Measurements from ENCODE around the gene EPHB4.
"Not testable (repeated sequence)": the region's sequence is repeated elsewhere in the genome, so short reads cannot be mapped to it uniquely, and the experiment has no call there.

The EPHB4 gene

DNA sequence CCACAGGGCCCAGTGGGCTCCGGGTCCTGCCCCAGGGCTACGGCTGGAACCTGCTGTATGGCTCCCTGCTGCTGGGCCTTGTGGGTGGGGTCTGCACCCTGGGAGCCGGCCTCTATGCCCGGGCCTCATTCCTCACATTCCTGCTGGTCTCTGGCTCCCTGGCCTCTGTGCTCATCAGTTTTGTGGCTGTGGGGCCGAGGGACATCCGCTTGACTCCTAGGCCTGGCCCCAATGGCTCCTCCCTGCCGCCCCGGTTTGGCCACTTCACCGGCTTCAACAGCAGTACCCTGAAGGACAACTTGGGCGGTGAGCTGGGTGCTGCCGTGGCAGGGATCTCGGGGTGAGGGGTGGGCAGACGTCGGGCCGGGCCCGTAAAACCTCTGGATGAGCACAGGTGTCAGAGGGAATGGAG, 29.6 kb upstream of the EPHB4 start:
- H2AFZ ChIP-seq (ENCODE audit: low read length): no peak overlapping the region
- H3F3A ChIP-seq (ENCODE audit: insufficient read depth, low read length): no peaks in the 10 kb centered on the region
- peaks cover 10% of the 10 kb centered on the region for H3K79me2 ChIP-seq (ENCODE audit: low read length)
- no peaks in the 10 kb centered on the region for H3K36me3 ChIP-seq (replicated peaks; ENCODE audit: insufficient read depth, low read length)
- H3K4me2 ChIP-seq (ENCODE audit: low read depth, low read length): no peak overlapping the region
- no peak overlapping the region for H3K27ac ChIP-seq (ENCODE audit: low read length)
- no peaks in the 10 kb centered on the region for H4K20me1 ChIP-seq (ENCODE audit: insufficient read depth, low read length)
- H3K9me3 ChIP-seq (replicated peaks; ENCODE audit: insufficient read depth, low read length): no peaks in the 10 kb centered on the region
- H3K27me3 ChIP-seq (replicated peaks; ENCODE audit: insufficient read depth, low read length): no peaks in the 10 kb centered on the region
- no peaks in the 10 kb centered on the region for H3K9me2 ChIP-seq (replicated peaks; ENCODE audit: insufficient read depth, low read length)
- no peaks in the 10 kb centered on the region for H3K4me1 ChIP-seq (ENCODE audit: low read length)
- no peak overlapping the region for H3K9ac ChIP-seq (ENCODE audit: low read length)
- no peak for DNase-seq
- H3K4me3 ChIP-seq (ENCODE audit: low read length): no peak overlapping the region
- TF ChIP-seq, protein P1, sequence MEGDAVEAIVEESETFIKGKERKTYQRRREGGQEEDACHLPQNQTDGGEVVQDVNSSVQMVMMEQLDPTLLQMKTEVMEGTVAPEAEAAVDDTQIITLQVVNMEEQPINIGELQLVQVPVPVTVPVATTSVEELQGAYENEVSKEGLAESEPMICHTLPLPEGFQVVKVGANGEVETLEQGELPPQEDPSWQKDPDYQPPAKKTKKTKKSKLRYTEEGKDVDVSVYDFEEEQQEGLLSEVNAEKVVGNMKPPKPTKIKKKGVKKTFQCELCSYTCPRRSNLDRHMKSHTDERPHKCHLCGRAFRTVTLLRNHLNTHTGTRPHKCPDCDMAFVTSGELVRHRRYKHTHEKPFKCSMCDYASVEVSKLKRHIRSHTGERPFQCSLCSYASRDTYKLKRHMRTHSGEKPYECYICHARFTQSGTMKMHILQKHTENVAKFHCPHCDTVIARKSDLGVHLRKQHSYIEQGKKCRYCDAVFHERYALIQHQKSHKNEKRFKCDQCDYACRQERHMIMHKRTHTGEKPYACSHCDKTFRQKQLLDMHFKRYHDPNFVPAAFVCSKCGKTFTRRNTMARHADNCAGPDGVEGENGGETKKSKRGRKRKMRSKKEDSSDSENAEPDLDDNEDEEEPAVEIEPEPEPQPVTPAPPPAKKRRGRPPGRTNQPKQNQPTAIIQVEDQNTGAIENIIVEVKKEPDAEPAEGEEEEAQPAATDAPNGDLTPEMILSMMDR (IDR thresholded peaks at IDR 0.05; ENCODE audit: low read length): no peak
- no peak for TF ChIP-seq EZH2phosphoT487 (IDR thresholded peaks at IDR 0.05; ENCODE audit: low read length)

DNA sequence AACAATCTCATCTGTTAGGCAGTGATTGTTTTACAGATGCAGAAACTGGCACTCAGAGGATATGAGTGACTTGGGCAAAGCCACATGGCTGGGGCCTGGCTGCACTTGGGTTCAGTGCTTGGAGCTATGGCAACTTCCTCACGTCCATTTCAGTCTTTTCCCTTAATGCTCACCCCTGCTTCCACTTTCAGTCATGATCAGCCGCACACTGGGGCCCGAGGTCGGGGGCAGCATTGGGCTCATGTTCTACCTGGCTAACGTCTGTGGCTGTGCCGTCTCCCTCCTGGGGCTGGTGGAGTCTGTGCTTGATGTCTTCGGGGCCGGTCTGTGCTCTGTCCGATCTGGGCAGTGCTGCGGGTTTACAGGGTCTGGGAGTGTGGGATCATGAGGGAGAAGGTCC, 28.2 kb upstream of the EPHB4 start:
- no peaks in the 10 kb centered on the region for H3K36me3 ChIP-seq (replicated peaks; ENCODE audit: insufficient read depth, low read length)
- no peaks in the 10 kb centered on the region for H3K9me2 ChIP-seq (replicated peaks; ENCODE audit: insufficient read depth, low read length)
- no peak overlapping the region for H2AFZ ChIP-seq (ENCODE audit: low read length)
- H3K4me1 ChIP-seq (ENCODE audit: low read length): no peaks in the 10 kb centered on the region
- H4K20me1 ChIP-seq (ENCODE audit: insufficient read depth, low read length): no peaks in the 10 kb centered on the region
- H3K27ac ChIP-seq (ENCODE audit: low read length): no peak overlapping the region
- no peak overlapping the region for H3K9ac ChIP-seq (ENCODE audit: low read length)
- DNase-seq: no peak
- peaks cover 10% of the 10 kb centered on the region for H3K79me2 ChIP-seq (ENCODE audit: low read length)
- no peaks in the 10 kb centered on the region for H3F3A ChIP-seq (ENCODE audit: insufficient read depth, low read length)
- no peak overlapping the region for H3K4me2 ChIP-seq (ENCODE audit: low read depth, low read length)
- no peak overlapping the region for H3K4me3 ChIP-seq (ENCODE audit: low read length)
- TF ChIP-seq EZH2phosphoT487 (IDR thresholded peaks at IDR 0.05; ENCODE audit: low read length) (no peak), EZH2 (optimal IDR thresholded peaks at IDR 0.05; ENCODE audit: low read depth, low read length) (no peak)
- TF ChIP-seq, protein P1 (IDR thresholded peaks at IDR 0.05; ENCODE audit: low read length): no peak
- no peaks in the 10 kb centered on the region for H3K9me3 ChIP-seq (replicated peaks; ENCODE audit: insufficient read depth, low read length)
- H3K27me3 ChIP-seq (replicated peaks; ENCODE audit: insufficient read depth, low read length): no peaks in the 10 kb centered on the region

DNA sequence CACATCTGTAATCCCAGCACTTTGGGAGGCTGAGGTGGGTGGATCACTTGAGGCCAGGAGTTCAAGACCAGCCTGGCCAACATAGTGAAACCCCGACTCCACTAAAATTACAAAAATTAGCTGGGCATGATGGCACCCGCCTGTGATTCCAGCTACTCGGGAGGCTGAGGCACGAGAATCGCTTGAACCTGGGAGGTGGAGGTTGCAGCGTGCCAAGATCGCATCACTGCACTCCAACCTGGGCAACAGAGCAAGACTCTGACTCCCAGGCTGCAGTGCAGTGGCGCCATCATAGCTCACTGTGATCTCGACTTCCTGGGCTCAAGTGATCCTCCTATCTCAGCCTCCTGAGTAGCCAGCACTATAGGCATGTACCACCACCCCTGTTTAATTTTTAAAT, 27.6 kb upstream of the EPHB4 start:
- H3K36me3 ChIP-seq (replicated peaks; ENCODE audit: insufficient read depth, low read length); H3K4me1 ChIP-seq (ENCODE audit: low read length); H2AFZ ChIP-seq (ENCODE audit: low read length); H3K4me2 ChIP-seq (ENCODE audit: low read depth, low read length); H3K9ac ChIP-seq (ENCODE audit: low read length); H3F3A ChIP-seq (ENCODE audit: insufficient read depth, low read length); DNase-seq; H3K9me3 ChIP-seq (replicated peaks; ENCODE audit: insufficient read depth, low read length); H3K79me2 ChIP-seq (ENCODE audit: low read length); H3K4me3 ChIP-seq (ENCODE audit: low read length); H3K9me2 ChIP-seq (replicated peaks; ENCODE audit: insufficient read depth, low read length); H3K27ac ChIP-seq (ENCODE audit: low read length); H4K20me1 ChIP-seq (ENCODE audit: insufficient read depth, low read length); H3K27me3 ChIP-seq (replicated peaks; ENCODE audit: insufficient read depth, low read length): not testable (repeated sequence)

DNA sequence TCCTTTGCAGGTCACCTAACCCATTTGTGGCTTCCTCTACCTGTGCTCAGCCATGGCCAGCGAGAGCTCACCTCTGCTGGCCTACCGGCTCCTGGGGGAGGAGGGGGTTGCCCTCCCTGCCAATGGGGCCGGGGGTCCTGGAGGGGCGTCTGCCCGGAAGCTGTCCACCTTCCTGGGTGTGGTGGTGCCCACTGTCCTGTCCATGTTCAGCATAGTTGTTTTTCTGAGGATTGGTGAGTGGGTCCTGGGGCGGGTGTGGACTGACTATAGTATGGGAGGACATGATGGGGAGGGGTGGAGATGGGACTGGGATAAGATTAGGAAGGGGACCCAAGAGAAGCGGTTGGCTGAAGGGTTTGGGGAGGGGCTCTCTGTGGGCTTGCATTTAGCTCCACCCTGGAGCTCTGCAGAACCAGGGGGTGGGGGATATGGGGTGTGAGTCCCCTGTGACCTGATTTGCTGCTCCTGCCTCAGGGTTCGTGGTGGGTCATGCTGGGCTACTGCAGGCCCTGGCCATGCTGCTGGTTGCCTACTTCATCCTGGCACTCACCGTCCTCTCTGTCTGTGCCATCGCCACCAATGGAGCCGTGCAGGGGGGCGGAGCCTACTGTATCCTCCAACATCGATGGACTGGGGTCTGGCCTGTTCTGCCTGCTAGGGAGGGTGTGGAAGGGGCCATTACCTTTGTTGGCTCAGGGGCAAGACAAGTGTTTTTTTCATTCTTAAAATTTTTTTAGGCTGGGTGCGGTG, 27.0 kb upstream of the EPHB4 start:
- Histone ChIP-seq H3K9me3 (replicated peaks; ENCODE audit: insufficient read depth, low read length) (no peaks in the 10 kb centered on the region), H3K27me3 (replicated peaks; ENCODE audit: insufficient read depth, low read length) (no peaks in the 10 kb centered on the region), H3K4me1 (ENCODE audit: low read length) (no peaks in the 10 kb centered on the region), H3K27ac (ENCODE audit: low read length) (no peak overlapping the region), H3K9me2 (replicated peaks; ENCODE audit: insufficient read depth, low read length) (no peaks in the 10 kb centered on the region), H3K79me2 (ENCODE audit: low read length) (peaks cover 10% of the 10 kb centered on the region), H4K20me1 (ENCODE audit: insufficient read depth, low read length) (no peaks in the 10 kb centered on the region), H3K4me2 (ENCODE audit: low read depth, low read length) (no peak overlapping the region), H3K36me3 (replicated peaks; ENCODE audit: insufficient read depth, low read length) (no peaks in the 10 kb centered on the region), H3F3A (ENCODE audit: insufficient read depth, low read length) (no peaks in the 10 kb centered on the region), H3K4me3 (ENCODE audit: low read length) (no peak overlapping the region), H3K9ac (ENCODE audit: low read length) (no peak overlapping the region), H2AFZ (ENCODE audit: low read length) (no peak overlapping the region)
- no peak for TF ChIP-seq EZH2 (optimal IDR thresholded peaks at IDR 0.05; ENCODE audit: low read depth, low read length)
- TF ChIP-seq, protein P1 (IDR thresholded peaks at IDR 0.05; ENCODE audit: low read length): no peak
- TF ChIP-seq EZH2phosphoT487 (IDR thresholded peaks at IDR 0.05; ENCODE audit: low read length): no peak
- no peak for DNase-seq

Measured in MM.1S (cell line).